GM19455 (cell line): ENCODE data around the gene MIPOL1.
"Not testable (repeated sequence)": the region's sequence is repeated elsewhere in the genome, so short reads cannot be mapped to it uniquely, and the experiment has no call there.

Source experiments
- ATAC-seq: cut with Tn5 transposase; IDR thresholded peaks from one replicate; pipeline ENCODE4 v1.9.1; 2021; ENCODE audit not compliant: unreplicated experiment

MIPOL1 gene

GRCh38 chr14:37278636-37279538 is 81.2 kb downstream of the MIPOL1 start:
- no peak for ATAC-seq

GRCh38 chr14:37279818-37280217 is 82.1 kb downstream of the MIPOL1 start:
- no peak for ATAC-seq

DNA sequence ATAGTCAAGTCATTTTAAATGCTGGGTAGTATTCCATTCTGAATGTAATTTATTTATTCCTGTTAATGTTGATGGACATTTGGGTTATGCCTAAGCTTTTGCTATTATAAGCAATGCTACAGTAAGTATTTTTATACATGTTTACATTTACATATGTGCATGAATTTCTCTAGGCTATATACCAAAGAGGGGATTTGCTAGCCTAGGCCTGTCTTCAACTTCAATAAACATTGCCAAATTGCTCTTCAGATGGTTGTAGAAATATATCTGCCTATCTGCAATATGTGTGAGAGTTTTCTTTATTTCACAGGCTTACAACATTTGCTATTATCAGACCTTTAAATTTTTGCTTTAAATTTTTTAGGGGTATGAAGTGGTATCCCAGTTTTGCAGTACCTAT is 87.0 kb downstream of the MIPOL1 start:
- no peak for ATAC-seq

DNA sequence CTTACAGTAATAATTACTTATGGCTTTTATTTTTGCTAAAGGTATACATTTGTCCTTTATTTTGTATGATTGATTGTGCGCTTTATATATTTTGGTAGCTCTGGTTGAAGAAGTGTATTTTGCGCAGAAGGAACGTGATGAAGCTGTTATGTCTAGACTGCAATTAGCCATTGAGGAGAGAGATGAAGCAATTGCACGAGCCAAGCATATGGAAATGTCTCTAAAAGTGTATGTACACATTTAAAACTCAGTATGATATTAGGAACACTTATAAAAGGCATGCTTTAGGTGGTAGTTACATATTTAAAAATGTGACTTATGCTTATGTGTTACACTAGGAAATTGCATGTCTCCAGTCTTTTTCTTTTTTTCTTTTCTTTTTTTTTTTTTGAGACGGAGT is 87.5 kb downstream of the MIPOL1 start:
- ATAC-seq, result no peak

- no peak for ATAC-seq
These were observed 92.0 kb downstream of the MIPOL1 start for GRCh38 chr14:37289688-37290087.

- ATAC-seq, result not testable (repeated sequence)
These were observed 97.5 kb downstream of the MIPOL1 start for GRCh38 chr14:37295262-37295661.

- ATAC-seq, result no peak
These were observed 113.5 kb downstream of the MIPOL1 start for GRCh38 chr14:37311252-37311651.

GRCh38 chr14:37318938-37319337 is 121.2 kb downstream of the MIPOL1 start:
- no peak for ATAC-seq

DNA sequence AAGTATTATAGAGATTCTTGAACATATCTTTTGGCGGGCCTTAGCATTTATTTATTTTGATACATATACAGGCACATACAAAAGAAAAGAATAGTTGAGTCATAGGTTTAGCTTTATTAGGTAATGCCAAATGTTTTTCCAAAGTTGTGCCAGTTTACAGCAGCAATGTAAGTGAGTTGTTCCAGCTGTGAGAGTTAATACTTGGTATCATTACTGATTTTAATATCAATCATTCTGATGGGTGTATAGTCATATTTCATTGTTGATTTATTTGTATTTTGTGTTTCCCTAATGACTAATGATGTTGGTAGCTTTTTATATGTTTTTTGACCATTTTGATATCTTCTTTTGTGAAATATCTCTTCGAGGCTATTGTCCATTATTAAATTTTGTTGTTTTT is 122.4 kb downstream of the MIPOL1 start:
- no peak for ATAC-seq

DNA sequence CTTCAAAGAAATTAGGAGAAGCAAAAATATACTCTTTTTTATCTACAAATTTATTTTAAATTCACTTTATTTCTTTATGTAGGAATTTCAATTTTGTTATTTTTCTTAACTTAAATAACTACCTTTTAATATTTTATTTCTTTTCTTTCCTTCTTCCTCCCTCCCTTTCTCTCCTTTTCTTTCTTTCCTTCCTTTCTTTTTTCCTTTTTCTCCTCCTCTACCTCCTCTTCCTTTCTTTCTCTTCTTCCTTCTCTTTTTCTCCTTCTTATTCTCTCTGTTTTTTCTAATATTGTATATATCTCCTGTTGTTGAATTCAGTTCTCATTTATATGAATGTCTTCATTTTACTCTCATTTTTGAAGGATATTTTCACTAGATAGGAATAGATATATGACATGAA is 127.6 kb downstream of the MIPOL1 start:
- ATAC-seq, result no peak

GRCh38 chr14:37326434-37326833 is 128.7 kb downstream of the MIPOL1 start:
- no peak for ATAC-seq

- not testable (repeated sequence) for ATAC-seq
These were observed 130.2 kb downstream of the MIPOL1 start for GRCh38 chr14:37327933-37328332.

GRCh38 chr14:37328673-37329072 is 130.9 kb downstream of the MIPOL1 start:
- no peak for ATAC-seq

DNA sequence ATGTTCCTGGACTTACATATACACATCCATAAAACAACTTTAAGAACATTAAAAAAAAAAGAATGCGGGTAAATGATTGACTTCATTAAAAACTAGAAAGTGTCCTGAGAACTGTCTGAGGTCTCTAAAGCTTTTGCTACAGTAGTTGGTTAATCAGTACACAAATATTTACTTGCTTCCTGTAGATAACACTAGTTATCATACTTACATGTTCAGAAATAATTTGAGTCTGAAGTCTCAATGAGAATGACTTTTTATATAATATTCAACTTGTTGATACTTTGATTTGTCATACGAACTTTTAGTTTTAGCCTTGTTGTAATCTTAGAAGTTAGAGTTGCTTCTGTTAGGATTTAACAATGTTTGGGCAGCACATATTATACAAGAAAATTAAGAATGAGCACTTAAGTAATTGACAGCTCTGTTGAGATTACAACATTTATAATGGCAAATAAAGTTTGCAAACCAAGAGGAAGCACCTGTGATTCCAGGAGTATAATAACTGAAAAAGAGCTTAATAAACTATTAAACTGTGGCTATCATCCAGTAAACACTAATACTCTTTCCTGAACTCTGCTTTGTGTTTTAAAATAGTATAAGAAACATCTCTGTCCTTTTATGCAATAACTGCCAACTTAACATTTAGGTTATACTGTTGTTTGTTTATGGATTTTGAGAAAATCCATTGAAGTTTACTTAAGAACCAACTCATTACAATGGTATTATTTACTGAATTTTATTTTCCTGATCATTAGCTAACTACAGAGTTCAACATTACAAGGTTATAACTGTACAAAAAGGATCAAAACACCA is 131.7 kb downstream of the MIPOL1 start:
- no peak for ATAC-seq

DNA sequence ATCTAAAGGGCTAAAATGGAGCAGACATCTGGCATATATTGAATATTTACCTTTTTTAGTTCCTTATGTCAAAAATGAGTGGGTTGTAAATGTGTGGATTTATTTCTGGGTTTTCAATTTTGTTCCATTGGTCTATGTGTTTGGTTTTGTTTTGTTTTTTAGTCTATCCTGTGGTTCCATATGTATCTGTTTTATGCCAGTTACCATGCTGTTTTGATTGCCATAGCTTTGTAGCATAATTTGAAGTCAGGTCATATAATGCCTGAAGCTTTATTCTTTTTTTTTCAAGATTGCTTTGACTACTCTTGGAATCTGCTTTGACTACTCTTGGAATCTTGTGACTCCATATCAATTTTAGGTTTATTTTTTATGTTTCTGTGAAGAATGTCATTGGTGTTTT is 133.2 kb downstream of the MIPOL1 start:
- no peak for ATAC-seq

DNA sequence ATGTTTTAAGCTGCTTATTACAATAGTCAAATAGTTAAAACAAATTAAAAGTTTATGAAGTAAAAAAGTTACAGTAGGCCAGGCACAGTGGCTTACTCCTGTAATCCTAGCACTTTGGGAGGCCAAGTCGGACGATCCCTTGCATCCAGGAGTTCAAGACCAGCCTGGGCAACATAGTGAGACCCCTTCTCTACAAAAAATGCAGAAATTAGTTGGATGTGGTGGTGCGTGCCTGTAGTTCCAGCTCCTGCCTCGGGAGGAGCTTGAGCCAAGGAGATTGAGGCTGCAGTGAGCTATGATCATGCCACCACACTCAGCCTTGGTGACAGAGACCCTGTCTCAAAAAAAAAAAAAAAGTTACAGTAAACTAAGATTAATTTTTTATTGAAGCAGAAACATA is 142.6 kb downstream of the MIPOL1 start:
- ATAC-seq, result no peak

DNA sequence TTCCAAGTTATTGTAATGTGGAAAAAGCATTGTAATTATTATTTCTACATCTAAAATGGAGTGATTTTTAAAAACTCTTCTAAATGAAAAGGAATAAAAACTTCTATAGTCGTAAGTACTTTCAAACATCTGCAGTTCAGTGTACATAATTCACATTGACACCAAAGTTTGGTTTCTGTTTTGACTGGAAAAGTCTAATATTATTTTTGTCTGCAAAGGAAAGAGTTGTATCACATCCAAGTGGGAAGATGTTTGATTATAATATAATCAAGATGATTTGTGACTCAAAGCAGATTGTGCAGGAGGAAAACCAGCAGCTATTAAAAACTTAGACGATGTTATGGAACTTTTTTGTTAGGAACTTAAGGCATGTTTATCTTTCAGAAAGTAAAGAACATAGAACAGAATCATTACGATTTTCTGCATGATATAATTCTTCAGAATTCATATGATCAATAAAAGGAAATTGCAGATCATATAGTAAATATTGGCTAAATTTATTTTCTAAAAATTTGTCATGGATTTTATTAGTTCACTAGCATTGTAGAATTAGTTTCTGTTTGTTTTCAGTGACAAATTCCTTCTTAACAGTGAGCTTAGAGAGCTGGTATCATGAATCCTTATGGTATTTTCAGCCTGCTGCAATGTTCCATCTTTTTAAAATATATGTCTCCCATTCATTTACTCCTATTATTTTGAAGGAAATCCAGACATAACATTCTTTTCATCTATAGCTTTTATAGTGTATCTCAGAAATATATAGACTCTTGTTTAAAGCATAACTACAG is 145.8 kb downstream of the MIPOL1 start:
- ATAC-seq, result no peak

DNA sequence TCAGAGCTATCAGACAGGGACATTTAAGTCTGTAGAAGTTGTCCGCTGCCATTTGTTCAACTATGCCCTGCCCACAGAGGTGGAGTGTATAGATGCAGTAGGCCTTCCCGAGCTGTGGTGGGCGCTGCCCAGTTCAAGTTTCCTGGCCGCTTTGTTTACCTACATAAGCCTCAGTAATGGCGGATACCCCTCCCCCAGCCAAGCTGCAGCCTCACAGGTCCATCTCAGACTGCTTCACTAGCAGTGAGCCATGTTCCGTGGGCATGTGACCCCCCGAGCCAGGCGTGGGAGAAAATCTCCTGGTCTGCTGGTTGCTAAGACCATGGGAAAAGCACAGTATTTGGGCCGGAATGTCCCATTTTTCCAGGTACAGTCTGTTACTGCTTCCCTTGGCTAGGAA is 165.9 kb downstream of the MIPOL1 start:
- ATAC-seq, result no peak

DNA sequence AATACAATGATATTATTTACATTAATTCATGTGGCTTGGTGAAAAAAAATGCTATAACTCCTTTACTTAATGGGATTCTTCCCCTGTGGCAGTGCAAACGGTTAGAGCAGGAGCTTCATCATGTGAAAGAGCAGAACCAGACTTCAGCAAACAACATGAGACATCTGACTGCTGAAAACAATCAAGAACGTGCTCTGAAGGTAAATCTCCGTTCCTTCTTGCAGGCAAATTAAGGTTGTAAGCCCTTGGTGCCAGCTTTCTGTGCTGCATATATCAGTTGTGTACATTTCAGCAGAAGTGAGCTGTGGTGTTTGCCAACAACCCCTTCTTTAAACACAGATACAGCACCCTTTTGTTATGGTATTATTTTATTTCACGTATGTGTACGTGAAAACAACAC is 171.7 kb downstream of the MIPOL1 start:
- no peak for ATAC-seq

GRCh38 chr14:37375566-37375965 is 177.8 kb downstream of the MIPOL1 start:
- no peak for ATAC-seq

DNA sequence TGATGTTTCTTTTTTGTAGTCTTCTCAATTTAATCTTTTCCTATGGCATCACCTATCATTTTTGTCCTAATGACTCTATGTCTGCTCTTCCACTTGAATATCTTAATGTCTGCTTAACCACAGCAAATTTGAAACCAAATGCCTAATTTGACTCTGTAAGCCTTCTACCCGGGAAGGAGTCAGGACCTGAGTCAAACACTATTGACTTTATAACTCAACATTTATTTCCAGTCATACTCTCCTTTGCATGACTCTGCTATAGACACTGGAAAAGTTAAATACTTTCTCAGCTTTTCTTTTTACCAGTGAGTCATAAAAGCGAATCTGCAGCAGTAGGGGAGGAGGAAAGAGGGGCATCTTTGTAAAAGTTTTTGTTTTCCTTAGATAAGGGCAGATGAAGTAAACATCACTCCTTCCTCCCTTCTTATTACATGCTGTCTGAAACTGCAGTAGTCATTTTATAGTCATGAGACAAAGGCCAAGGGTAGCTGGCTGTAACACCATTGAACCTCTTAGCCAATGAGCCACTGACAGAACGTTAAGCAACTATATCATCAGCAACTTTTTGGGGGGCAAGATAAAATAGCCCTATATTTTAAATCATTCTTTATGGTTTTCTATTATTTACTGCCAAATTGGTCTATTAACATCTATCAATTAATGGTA is 179.3 kb downstream of the MIPOL1 start:
- ATAC-seq, result no peak
